H1 (cell line): ENCODE data around the gene COBLL1. TPM values are rescaled to one million over a fixed set of nuclear protein-coding genes. Genes with fewer than 3 reads are reported as not detected.

Experiments used
- CTCF ChIA-PET: fragments of 300-600 bp; sonication (Branson Sonifier 250); formaldehyde crosslinking; loops from one replicate; lab custom pipeline; 2021; ENCODE audit not compliant: partially characterized antibody; lab: Charles Lee
- POLR2A ChIA-PET: fragments of 300-600 bp; sonication (Branson Sonifier 250); formaldehyde crosslinking; loops from one replicate; lab custom pipeline; 2021; ENCODE audit warnings: inconsistent platforms; ENCODE audit not compliant: partially characterized antibody; lab: Charles Lee
- DNase-seq, 2 experiments: peaks; one replicate each; pipeline versions ENCODE4 v3.0.0 to v3.0.0-alpha.2; 2010 to 2022; ENCODE audit warnings: low spot score in 2 of 2, low read depth in 1 of 2, mixed read lengths in 1 of 2
- FAIRE-seq: peaks from 2 replicates; lab custom pipeline; 2011; peaks lifted over from hg19 to GRCh38; lab: Jason Lieb, UNC
- H2AFZ ChIP-seq: 2 replicates; pipeline ENCODE4 v1.8.1; 2012; ENCODE audit warnings: low read length, inconsistent platforms
- H2AK5ac ChIP-seq: 2 replicates; pipeline ENCODE4 v1.6.1; 2013; ENCODE audit warnings: low read depth, low read length
- H2BK120ac ChIP-seq: replicated peaks from 2 replicates; pipeline ENCODE3; 2013; ENCODE audit warnings: low read depth, low read length, inconsistent platforms
- H2BK12ac ChIP-seq: 2 replicates; pipeline ENCODE4 v1.6.1; 2013; ENCODE audit warnings: low read depth, low read length
- H2BK15ac ChIP-seq: 2 replicates; pipeline ENCODE4 v1.6.1; 2013; ENCODE audit warnings: low read length
- H2BK20ac ChIP-seq: 2 replicates; pipeline ENCODE4 v1.6.1; 2013; ENCODE audit warnings: low read length
- H2BK5ac ChIP-seq: 2 replicates; pipeline ENCODE4 v1.6.1; 2013; ENCODE audit warnings: low read depth, low read length
- H3K14ac ChIP-seq: 2 replicates; pipeline ENCODE4 v1.6.1; 2013; ENCODE audit warnings: inconsistent platforms; ENCODE audit not compliant: insufficient read length
- H3K18ac ChIP-seq: 2 replicates; pipeline ENCODE4 v1.6.1; 2013; ENCODE audit warnings: low read length; ENCODE audit errors: extremely low read depth
- H3K23ac ChIP-seq: 2 replicates; pipeline ENCODE4 v1.6.1; 2013; ENCODE audit warnings: inconsistent platforms; ENCODE audit not compliant: insufficient read length
- H3K23me2 ChIP-seq: 2 replicates; pipeline ENCODE4 v1.6.1; 2013; ENCODE audit warnings: low read depth, low read length
- H3K27ac ChIP-seq: 2 replicates; pipeline ENCODE4 v1.6.1; 2011; ENCODE audit warnings: low read depth, low read length, inconsistent platforms
- H3K27me3 ChIP-seq, 4 experiments: replicated peaks in 1 of 4; 1 replicate in 1 of 4; 2 replicates in 3 of 4; pipeline versions ENCODE4 v1.6.1 to v1.8.1; 2011 to 2013; ENCODE audit warnings: low read length in 3 of 4, mild to moderate bottlenecking in 3 of 4, inconsistent platforms in 2 of 4, mixed read lengths in 2 of 4, moderate library complexity in 1 of 4; ENCODE audit not compliant: control insufficient read depth in 3 of 4, insufficient read depth in 3 of 4; ENCODE audit errors: extremely low read depth in 1 of 4
- H3K36me3 ChIP-seq, 4 experiments: 2 replicates each; pipeline versions ENCODE4 v1.6.1 to v1.8.1; 2011 to 2013; ENCODE audit warnings: mild to moderate bottlenecking in 4 of 4, low read length in 3 of 4, moderate library complexity in 2 of 4, control low read depth in 1 of 4, inconsistent platforms in 1 of 4; ENCODE audit not compliant: insufficient read depth in 4 of 4, control insufficient read depth in 2 of 4
- H3K4ac ChIP-seq: replicated peaks from 2 replicates; pipeline ENCODE3; 2013; ENCODE audit warnings: low read length, low read depth, mixed read lengths, inconsistent platforms; ENCODE audit not compliant: insufficient read length
- H3K4me1 ChIP-seq, 4 experiments: replicated peaks in 1 of 4; 1 replicate in 1 of 4; 2 replicates in 3 of 4; pipeline versions ENCODE4 v1.6.1 to v1.8.1; 2011 to 2013; ENCODE audit warnings: low read length in 3 of 4, inconsistent platforms in 2 of 4, mixed read lengths in 1 of 4; ENCODE audit not compliant: insufficient read depth in 4 of 4, control insufficient read depth in 3 of 4
- H3K4me2 ChIP-seq, 2 experiments: 2 replicates each; pipeline versions ENCODE4 v1.6.1 to v1.8.1; 2011 to 2013; ENCODE audit warnings: low read depth in 2 of 2, low read length in 2 of 2, control low read depth in 1 of 2, inconsistent platforms in 1 of 2, mild to moderate bottlenecking in 1 of 2; ENCODE audit not compliant: insufficient read depth in 1 of 2
- H3K4me3 ChIP-seq, 4 experiments: fragments of 200-600, 300-600 bp in 1 of 4; sonication (generic), shearing (Covaris generic), sonication (Bioruptor Twin) in 1 of 4; 2 replicates each; pipeline versions ENCODE4 v1.5.1 to v1.8.1; 2011 to 2016; ENCODE audit warnings: low read length in 4 of 4, low read depth in 3 of 4, control low read depth in 2 of 4, inconsistent platforms in 2 of 4, mild to moderate bottlenecking in 2 of 4, mixed read lengths in 1 of 4, moderate library complexity in 1 of 4; ENCODE audit not compliant: insufficient read depth in 2 of 4; ENCODE audit errors: extremely low read depth in 1 of 4
- H3K56ac ChIP-seq: replicated peaks from 2 replicates; pipeline ENCODE3; 2013; ENCODE audit warnings: low read depth, mild to moderate bottlenecking, mixed read lengths, low read length, inconsistent platforms; ENCODE audit not compliant: insufficient read length
- H3K79me1 ChIP-seq: 2 replicates; pipeline ENCODE4 v1.6.1; 2013; ENCODE audit warnings: low read depth, low read length, control low read depth
- H3K79me2 ChIP-seq, 2 experiments: 2 replicates each; pipeline versions ENCODE4 v1.6.1 to v1.8.1; 2012 to 2013; ENCODE audit warnings: low read length in 2 of 2, mild to moderate bottlenecking in 2 of 2, inconsistent platforms in 1 of 2; ENCODE audit not compliant: insufficient read depth in 2 of 2, control insufficient read depth in 1 of 2
- H3K9ac ChIP-seq, 4 experiments: replicated peaks in 1 of 4; 1 replicate in 1 of 4; 2 replicates in 3 of 4; pipeline versions ENCODE4 v1.6.1 to v1.8.1; 2011 to 2013; ENCODE audit warnings: low read depth in 3 of 4, low read length in 3 of 4, control low read depth in 2 of 4, mild to moderate bottlenecking in 2 of 4, moderate library complexity in 2 of 4, inconsistent platforms in 1 of 4; ENCODE audit errors: extremely low read depth in 1 of 4
- H3K9me3 ChIP-seq, 2 experiments: 2 replicates each; pipeline versions ENCODE4 v1.6.1 to v1.8.1; 2012 to 2013; ENCODE audit warnings: mild to moderate bottlenecking in 2 of 2, moderate library complexity in 2 of 2, control low read depth in 1 of 2, inconsistent platforms in 1 of 2, low read depth in 1 of 2, low read length in 1 of 2, mixed read lengths in 1 of 2; ENCODE audit not compliant: insufficient read depth in 2 of 2
- H4K20me1 ChIP-seq, 2 experiments: replicated peaks in 1 of 2; 2 replicates each; pipeline versions ENCODE3 to v1.8.1; 2011 to 2013; ENCODE audit warnings: inconsistent platforms in 2 of 2, low read length in 2 of 2, mild to moderate bottlenecking in 1 of 2; ENCODE audit not compliant: insufficient read depth in 2 of 2, control insufficient read depth in 1 of 2
- H4K5ac ChIP-seq: 2 replicates; pipeline ENCODE4 v1.6.1; 2013; ENCODE audit warnings: low read length, low read depth, mixed read lengths, inconsistent platforms; ENCODE audit not compliant: insufficient read length
- H4K8ac ChIP-seq: 2 replicates; pipeline ENCODE4 v1.8.0; 2013; ENCODE audit warnings: mild to moderate bottlenecking, moderate library complexity, low read length, inconsistent platforms; ENCODE audit not compliant: insufficient read depth; ENCODE audit errors: extremely low read depth
- H4K91ac ChIP-seq: replicated peaks from 2 replicates; pipeline ENCODE3; 2013; ENCODE audit warnings: low read length, mixed read lengths, inconsistent platforms; ENCODE audit not compliant: insufficient read length
- CTBP2 ChIP-seq: IDR thresholded peaks from 2 replicates; pipeline ENCODE4 v1.7.0; 2011; ENCODE audit warnings: borderline replicate concordance, mild to moderate bottlenecking, moderate library complexity, mixed read lengths, low read length; ENCODE audit not compliant: insufficient read depth, insufficient read length
- EP300 ChIP-seq, 2 experiments: IDR thresholded peaks; 1 replicate in 1 of 2; 2 replicates in 1 of 2; pipeline ENCODE4 v1.6.1; 2011 to 2012; ENCODE audit warnings: low read depth in 2 of 2, low read length in 2 of 2, mild to moderate bottlenecking in 2 of 2, borderline replicate concordance in 1 of 2, inconsistent platforms in 1 of 2, moderate library complexity in 1 of 2
- FOSL1 ChIP-seq: IDR thresholded peaks from 2 replicates; pipeline ENCODE4 v1.6.1; 2011; ENCODE audit warnings: mild to moderate bottlenecking, low read depth, low read length, moderate library complexity; ENCODE audit not compliant: insufficient read depth
- NRF1 ChIP-seq: IDR thresholded peaks from 2 replicates; pipeline ENCODE4 v1.6.1; 2011; ENCODE audit warnings: mild to moderate bottlenecking, low read depth, low read length, improper control_type of control experiment
- TAF1 ChIP-seq: IDR thresholded peaks from 2 replicates; pipeline ENCODE4 v1.6.1; 2011; ENCODE audit warnings: mild to moderate bottlenecking, low read depth, low read length
- WGBS, 2 experiments: shearing (Covaris generic) in 1 of 2; methylation state at CpG; one replicate each; pipeline versions ENCODE4 v1.1.6 to v1.1.7; 2013 to 2015; ENCODE audit warnings: low lambda C conversion rate in 2 of 2, mixed read lengths in 2 of 2, inconsistent platforms in 1 of 2, low coverage in 1 of 2, missing lambda C conversion rate in 1 of 2; ENCODE audit not compliant: insufficient replicate concordance in 2 of 2, insufficient coverage in 1 of 2, insufficient read length in 1 of 2; ENCODE audit errors: extremely low coverage in 1 of 2, missing lambda C conversion rate in 1 of 2; 5-methylcytosine and 5-hydroxymethylcytosine counted together
- polyA plus RNA-seq, 7 experiments: library from polyadenylated mRNA; depleted of rRNA in 3 of 7; stranded (reverse) in 5 of 7; unstranded in 2 of 7; fragments of >200 nt in 5 of 7; fragments of 200-250 nt in 2 of 7; gene quantifications; 1 replicate in 5 of 7; 2 replicates in 1 of 7; 4 replicates in 1 of 7; pipeline versions ENCODE4 v1.2.1 to v1.2.3, GENCODE V29; 2011 to 2013; ENCODE audit warnings: missing spikeins in 2 of 7, mixed read lengths in 2 of 7
- total RNA-seq: library from RNA; stranded (reverse); fragmentation: NEBNext Ultra II Directional; extraction: Animal tissue kit (Norgen Biotek cat#: 25700); gene quantifications from 2 replicates; pipeline ENCODE4 v1.2.1, GENCODE V29; 2021

Gene COBLL1
- total and polyA plus RNA-seq, 2 of the 8 experiments (the other 6 are each of a cell fraction or from before 2014, with no cell fraction given) = 2.2 to 6.2 TPM

DNA sequence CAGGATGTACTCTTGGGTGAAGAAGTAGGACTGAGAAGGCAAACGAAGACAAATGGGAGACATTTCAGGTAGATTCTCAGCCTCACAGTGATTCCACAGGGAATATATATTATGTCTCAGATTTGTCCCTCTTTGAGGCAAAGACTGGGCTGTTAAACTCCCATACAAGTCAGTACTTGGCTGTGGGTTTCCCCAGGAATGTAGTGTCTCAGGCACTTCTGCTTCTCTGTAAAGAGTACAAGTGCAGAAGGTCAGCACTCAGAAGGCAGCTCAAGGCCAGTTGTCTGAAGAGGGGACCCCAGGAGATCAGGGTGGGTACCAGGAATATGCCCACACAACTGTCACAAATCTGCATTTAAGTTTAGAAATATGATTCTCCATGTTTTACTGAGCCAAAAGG, 39.9 kb upstream of the COBLL1 start:
- Histone ChIP-seq H2AK5ac (no peak overlapping the region), H4K20me1 (no peaks in the 10 kb centered on the region), H2BK120ac (no peak overlapping the region), H2BK5ac (no peak overlapping the region), H4K91ac (no peak overlapping the region), H3K56ac (no peak overlapping the region), H2BK20ac (no peak overlapping the region), H3K4me1 (peaks cover 0 to 6% (median 1%) of the 10 kb centered on the region in 4 experiments; a peak in 1 of 7 replicates), H4K5ac (no peak overlapping the region), H3K27me3 (no peaks in the 10 kb centered on the region), H3K4me3 (no peak overlapping the region), H2AFZ (no peak overlapping the region), H3K9ac (no peak overlapping the region), H3K23me2 (no peaks in the 10 kb centered on the region), H4K8ac (no peak overlapping the region), H3K36me3 (no peaks in the 10 kb centered on the region), H3K4me2 (no peak overlapping the region), H3K79me1 (no peaks in the 10 kb centered on the region), H3K79me2 (no peaks in the 10 kb centered on the region), H2BK15ac (no peak overlapping the region), H3K9me3 (no peaks in the 10 kb centered on the region), H2BK12ac (no peak overlapping the region), H3K23ac (no peak overlapping the region), H3K18ac (no peak overlapping the region), H3K14ac (no peak overlapping the region), H3K4ac (no peak overlapping the region), H3K27ac (no peak overlapping the region)
- POLR2A ChIA-PET = no interaction called here
- DNase-seq (no peak), FAIRE-seq (no peak)
- WGBS, 2 experiments = 94% methylated on average over 1 of the region's 1 CpG; no CpG with 5 or more reads in 1 of the 2 experiments
- CTCF ChIA-PET = interaction anchor here (1.2 to 2.8 kb wide), 4 partner anchors 9 to 135 kb away, joined by 5 to 9 read pairs (median 6); partner anchors contain the start of gene COBLL1
- TF ChIP-seq NRF1 = no peak
- no peak for TF ChIP-seq CTBP2
- TF ChIP-seq EP300 (IDR thresholded peaks at IDR 0.05; ENCODE audit: borderline replicate concordance in 1 of 2, low read depth in 2 of 2, low read length in 2 of 2) = no peak
- no peak for TF ChIP-seq FOSL1
- no peak for TF ChIP-seq TAF1
